HG03520 (cell line): Measurements from ENCODE around the gene MEI1.

Experiments used
- ATAC-seq: cut with Tn5 transposase; IDR thresholded peaks from one replicate; pipeline ENCODE4 v1.9.1; 2021; ENCODE audit warnings: mild to moderate bottlenecking, moderate library complexity; ENCODE audit not compliant: unreplicated experiment

The MEI1 gene

DNA sequence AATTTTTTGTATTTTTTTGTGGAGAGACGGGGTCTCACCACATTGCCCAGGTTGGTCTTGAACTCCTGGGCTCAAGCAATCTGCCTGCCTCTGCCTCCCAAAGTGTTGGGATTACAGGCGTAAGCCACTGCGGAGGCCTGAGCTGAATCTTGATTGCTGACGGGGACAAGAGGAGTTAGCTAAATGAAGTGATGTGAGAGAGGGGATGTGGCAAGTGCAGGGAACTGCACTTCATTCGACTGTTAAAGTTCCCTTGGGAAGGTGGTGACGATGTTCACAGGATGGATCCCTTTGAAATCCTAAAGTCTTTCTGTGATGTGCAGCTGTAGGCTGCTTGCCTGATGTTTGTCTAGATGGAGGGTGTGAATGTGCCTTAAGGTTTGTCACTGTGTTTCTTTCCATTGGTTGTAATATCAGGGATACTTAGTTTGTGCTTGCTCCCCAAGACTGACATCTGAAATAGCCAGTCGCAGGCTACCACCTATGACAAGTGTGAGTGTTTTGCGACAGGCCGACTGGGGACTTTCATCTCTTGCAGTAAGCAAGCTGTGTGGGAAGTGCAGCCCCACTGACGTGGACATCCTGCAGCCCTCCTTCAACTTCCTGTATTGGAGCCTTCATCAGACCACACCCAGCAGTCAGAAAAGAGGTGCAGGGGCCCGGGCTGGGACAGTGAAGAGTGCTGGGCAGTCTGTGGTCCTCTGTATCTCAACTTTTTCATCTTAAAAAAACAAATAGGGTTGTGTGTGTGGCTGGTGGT is 81.6 kb downstream of the MEI1 start:
- ATAC-seq = peak; percentile 67

DNA sequence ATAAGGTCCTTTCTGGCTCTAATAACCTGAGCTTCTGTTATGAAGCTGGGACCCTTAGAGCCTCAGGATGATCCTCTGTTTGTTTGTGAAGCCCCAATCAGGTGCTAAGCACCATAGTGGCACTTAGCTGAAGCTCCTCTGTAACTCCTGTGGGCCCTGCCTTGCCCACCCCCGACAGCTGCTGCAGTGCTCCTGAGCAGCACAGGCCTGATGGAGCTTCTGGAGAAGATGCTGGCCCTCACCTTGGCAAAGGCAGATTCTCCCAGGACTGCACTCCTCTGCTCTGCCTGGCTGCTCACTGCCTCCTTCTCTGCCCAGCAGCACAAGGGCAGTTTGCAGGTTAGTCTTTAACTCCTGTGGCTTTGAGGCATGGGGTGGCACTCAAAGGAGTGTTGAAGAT is 82.2 kb downstream of the MEI1 start:
- peak; percentile 22 for ATAC-seq

DNA sequence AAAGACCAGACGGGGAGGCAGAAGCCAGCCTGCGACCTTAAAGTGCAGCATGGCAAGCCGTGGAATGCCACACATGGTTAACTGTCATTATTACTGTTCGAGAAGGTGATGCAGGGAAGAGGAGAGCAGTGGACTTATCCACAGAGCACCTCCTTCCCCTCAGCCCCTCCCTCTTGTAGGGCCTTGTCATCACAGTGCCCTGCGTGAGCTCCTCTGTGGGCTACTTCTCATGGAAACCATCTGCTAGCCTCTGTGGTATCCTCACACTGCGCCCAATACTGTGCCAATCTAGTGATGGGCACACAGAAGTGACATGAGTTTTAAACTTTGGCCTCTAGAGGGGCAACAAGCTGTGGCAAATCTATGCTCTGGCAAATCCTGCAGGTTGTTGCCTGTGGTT is 83.0 kb downstream of the MEI1 start:
- no peak for ATAC-seq

DNA sequence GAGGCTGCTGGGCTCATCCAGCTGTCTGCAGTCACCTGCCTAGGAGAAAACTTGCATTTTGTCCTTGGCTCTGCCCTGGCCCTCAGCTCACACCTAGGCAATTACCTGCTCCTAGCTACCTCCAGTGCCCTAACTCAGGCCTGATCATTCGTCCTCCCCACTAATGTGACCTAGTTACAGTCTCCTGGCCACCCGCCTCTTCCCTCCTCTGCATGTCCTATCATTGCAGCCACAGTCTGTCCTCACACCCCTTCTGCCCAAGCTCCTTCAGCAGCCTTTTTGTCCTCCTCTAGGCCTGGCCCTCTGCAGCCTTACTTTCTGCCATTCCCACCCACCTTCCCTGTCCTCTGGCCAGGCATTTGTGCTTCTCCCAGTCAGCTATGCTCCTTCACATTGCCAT is 83.4 kb downstream of the MEI1 start:
- no peak for ATAC-seq

DNA sequence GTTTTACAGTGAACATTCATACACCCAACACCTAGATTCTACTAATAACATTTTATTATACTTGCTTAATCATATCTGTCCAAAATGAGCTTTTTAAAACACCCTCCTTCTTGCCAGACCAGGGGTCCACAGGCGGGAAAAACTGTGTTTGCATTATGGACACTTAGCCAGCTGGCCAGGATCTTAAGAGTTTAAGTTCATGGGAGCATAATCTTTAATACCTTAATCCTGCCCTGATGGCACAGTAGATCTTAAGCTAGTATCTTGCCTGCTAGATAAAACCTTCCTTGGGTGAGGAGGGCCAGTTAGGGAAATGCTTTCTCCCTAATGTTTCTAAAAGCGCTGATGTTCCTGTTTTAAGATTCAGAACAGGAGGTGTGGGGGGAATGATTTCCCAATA is 88.0 kb downstream of the MEI1 start:
- no peak for ATAC-seq

DNA sequence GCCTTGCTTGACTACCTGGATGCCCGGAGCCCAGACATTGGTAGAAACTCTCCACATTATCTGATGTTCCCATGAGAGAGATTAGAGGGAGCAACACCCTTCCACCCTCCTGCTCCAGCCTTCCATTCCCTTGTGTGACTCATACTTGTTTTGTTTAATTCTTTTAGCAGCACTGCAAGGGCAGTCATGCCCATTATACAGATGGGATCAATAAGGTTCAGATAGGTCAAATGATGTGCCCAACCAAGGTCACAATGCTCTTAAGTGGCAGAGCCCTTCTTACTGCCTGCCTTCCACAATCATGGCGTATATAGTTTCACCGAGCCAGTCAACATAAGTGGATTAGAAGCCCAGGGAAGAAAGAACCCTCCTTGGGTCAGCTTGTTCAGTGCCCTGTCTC is 94.6 kb downstream of the MEI1 start:
- no peak for ATAC-seq

DNA sequence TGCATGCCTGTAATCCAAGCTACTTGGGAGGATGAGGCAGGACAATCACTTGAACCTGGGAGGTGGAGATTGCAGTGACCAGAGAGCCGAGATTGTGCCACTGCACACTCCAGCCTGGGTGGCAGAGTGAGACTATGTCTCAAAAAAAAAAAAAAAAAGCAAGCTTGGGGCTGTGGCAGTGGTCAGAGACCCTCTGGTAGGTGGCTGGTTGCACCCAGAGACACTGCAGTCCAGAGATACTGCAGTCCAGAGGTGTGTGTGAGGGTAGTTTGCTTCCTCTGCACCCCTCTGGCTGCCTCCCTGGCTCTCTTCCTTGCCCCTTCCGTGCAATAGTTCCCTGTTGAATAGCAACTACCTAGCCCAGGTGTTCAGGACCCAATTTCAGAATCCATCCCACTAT is 99.4 kb downstream of the MEI1 start:
- ATAC-seq = no peak

DNA sequence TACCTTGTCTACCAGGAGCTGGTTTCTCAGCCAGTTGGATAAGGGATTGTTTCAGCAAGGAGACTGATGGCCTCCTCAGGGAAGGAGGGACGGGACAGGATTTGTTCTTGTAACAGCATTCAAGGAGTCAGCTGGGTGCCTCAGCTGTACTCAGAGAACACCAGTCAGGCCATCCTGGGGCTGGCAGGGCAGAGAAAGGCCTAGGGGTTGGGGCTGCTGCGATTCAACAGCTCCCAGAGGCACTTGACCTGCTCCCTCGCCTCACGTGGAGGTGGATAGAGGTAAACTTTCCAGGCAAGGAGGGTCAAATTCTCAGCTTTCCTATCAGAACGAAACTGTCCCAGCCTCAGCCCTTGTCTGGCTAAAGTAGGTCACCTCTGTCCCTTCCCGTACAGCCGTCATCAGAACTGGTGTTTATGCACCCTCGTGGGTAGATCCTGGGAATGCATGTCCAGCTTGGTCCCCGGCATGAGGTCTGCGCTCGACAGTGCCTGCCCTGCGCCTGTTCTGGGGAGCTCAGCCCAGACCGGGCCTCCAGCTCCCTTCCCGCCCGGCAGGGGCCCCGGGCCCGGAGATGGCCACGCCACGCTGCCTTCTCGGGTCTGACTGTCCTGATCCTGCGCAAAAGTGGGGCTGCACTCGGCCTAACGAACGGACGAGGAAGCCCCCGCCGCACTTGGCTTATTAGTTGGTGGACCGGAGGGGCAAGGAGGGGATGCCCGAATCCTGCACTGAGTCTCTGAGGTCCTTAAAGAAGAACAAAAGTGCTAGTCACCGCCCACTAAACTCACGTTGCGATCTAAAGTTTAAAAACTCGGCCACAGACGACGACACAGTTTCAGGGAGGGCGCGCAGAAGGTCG is 100.4 kb downstream of the MEI1 start:
- ATAC-seq = peak; percentile 24

DNA sequence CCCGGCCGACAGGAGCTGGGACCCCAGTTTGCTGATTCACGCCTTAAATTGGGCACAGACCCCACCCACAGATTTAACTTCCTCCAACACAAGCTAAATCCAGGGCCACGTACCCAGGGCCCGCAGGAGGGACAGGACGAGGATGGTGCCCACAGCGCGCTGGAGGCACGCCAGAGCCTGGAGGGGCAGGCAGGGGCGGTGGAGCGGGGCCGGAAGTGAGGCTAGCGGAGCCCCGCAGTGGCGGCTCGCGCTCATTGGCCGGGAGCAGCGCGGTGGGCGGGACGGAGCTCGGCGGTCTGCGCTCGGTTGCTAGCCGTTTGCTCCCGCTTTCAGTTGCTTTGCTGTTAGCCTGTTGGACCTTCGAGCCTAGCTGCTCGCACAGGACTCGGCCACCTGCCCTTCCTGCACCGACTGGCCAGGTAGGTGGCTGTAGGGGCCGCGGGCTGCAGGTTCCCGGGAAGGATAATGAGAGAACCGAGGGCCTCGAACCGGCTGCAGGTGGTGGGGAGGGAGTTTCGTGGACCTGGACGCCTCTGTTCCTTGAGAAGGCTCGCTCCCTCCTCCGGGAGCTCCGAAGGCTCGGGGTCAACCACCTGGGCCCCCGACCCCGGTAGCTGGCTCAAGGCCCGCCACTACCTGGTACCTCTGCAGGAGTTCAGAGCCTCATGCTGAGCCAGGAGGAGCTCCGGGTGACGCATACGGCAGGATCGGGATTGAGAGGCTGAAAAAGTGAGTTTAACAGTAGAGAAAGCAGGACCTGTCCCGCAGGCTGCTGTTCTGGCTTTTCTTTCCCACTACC is 101.2 kb downstream of the MEI1 start, which contains the start of gene CCDC134:
Gene CCDC134 (plus strand): TSS at position 332 of the 799 bp plus-strand sequence. CDS start 8,212 bp downstream, outside the sequence.
- peak; percentile 77 for ATAC-seq

DNA sequence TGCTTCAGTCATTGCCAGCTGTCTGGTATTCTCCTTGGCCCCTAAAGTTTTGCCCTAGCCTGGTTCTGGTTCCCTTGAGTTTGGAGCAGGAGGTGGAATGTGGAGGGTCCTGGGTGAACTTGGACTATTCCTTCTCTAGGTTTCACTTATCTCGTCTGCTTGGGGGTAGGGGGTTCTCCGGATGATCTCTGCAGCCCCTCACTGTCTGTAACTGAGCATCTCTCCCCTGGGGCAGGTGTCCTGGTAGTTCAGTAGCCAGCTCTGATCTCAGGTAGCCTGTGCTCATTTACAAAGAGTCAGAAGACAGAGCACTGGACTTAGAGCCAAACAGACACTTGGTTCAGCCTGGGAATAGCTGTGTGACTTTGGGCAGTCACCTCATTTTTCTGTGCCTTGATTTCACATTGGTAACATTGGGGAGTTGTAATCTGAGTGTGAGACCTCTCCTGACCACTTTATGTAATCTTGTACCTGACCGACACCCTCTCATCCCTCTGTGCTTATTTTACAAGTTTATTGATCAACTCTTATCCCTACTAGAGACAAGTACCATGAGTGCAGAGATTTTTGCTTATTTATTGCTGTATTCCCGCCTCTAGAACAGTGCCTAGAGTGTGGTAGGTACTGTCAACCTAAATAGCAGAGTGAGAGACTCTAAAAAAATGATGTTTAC is 102.0 kb downstream of the MEI1 start:
- no peak for ATAC-seq

DNA sequence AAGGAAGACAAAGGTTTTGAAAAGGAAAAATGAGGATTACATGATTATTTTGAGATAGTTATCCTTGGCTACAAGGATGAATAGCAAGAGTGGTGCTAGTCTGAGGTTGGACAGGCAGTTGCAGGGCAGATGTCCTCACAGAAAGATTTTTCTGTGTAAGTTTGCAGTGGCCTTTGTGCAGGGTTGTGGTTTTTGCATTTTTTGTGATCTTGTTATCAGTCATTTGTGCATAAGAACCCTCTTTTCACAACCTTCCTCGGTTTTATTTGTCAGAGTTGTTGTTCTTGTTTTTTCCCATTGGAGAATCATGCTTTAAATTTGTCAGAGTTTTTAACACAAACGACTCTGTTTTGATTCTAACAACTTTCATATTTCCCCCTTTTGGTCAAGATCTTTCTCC is 102.6 kb downstream of the MEI1 start:
- ATAC-seq = no peak

DNA sequence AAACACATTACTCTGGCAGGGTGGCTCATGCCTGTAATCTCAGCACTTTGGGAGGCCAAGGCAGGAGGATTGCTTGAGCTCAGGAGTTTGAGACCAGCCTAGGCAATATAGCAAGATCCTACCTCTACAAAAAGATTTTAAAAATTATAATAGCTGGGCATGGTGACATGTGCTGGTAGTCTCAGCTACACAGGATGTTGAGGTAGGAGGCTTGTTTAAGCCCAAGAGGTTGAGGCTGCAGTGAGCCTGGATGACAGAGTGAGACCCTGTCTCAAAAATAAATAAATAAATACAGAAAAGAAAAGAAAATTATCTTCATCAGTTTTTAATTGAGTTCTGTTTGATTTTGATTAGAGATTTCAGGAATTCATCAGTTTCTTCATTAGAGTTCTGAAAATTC is 106.3 kb downstream of the MEI1 start:
- no peak for ATAC-seq

DNA sequence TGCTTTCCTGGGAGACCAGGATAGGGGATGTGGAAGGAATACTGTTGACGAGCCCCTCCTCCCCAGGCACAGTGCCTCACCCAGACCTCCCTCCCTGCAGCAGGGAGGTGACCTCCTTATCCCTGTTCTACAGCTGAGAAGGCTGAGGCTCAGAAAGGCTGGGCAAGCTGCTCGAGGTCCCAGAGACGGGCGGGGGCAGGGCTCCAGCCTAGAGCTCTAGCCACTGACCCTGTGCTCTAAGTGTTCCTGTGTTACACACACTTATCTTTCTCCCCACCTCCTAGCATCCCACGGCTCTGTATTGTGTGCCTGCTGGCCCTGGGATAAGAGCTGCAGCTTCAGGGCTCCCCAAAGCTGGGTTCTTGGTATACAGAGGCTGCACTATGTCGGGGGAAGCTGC is 109.1 kb downstream of the MEI1 start:
- ATAC-seq = no peak

DNA sequence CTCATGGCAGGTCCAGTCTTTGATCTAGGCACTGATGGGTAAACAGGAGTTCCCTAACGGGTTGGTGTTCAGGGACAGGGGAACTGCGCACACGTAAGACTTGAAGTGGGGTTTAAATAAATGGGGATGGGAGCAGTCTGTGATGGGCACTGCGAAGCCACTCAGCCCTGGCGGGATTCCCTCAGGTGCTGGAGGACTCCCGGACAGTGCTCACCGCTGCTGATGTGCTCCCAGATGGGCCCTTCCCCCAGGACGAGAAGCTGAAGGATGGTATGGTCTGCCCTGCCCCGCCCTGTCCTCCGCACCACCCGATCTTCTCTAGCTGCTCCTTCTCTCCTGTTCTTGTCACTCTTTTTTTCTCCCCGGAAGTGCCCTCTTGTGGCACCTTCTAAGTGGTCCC is 110.7 kb downstream of the MEI1 start:
- ATAC-seq = no peak

DNA sequence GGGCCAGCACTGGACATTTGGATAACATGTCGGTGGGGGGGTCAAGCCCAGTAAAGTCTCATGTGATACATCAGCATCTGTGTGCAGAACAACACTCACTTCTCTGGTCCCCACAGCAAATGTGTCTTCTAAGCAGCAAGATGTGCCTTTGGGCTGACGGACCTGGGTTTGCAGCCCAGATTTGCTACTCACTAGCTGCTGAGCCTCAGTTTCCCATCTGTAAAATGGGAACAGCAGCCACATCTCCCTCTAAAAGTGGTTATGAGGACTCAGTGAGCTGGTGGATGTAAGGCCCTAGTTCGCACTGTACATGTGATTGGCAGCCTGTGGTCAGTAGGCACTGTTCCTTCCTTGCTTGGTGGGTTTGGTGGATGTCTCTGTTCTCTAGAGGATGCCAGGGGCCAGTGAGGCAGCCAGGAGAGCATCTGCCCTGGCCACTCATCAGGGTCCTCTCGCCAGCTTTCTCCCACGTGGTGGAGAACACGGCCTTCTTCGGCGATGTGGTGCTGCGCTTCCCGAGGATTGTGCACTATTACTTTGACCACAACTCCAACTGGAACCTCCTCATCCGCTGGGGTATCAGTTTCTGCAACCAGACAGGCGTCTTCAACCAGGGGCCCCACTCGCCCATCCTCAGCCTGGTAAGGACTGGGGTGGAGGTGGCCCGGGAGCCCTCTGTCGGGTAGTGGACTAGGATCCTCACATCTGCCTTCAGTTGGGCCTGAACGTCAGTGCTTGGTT is 113.7 kb downstream of the MEI1 start:
- no peak for ATAC-seq

DNA sequence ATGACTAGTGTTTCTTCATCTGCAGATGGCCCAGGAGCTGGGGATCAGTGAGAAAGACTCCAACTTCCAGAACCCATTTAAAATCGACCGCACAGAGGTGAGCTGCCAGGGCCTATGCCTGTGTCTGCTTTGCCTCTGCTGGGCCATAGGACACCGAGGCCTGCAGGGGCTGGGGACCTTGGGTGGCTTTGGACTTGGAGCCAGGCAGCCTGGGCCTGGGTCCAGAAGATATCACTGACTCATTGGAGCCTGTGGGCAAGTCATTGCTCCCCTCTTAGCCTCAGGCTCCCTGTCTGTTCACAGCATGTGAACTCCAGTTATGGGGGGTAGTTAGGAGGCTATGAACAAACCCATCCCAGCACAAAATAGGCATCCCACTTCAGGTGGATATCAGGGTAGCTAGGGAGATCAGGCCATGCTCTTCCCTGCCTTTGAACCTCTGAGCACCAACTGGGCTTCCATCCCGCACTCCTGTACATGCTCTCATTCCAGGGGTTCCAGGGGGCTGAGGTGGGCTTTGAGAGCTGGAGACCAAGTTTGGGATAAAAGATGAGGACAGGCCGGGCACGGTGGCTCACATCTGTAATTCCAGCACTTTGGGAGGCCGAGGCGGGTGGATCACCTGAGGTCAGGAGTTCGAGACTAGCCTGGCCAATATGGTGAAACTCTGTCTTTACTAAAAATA is 114.6 kb downstream of the MEI1 start:
- no peak for ATAC-seq

DNA sequence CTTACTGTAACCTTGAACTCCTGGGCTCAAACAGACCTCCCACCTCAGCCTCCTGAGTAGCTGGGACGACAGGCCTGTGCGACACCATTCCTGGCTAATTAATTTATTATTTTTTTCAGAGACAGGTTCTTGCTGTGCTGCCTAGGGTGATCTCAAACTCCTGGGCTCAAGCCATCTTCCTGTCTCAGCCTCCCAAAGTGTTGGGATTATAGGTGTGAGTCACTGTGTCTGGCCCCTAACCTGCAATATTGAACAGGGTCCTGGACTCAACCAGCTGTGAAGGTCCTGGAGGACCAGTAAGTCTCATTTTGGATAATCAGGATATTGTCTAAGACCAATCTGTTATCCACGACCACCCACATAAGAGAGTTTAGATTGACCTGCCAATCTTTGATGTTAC is 116.4 kb downstream of the MEI1 start:
- no peak for ATAC-seq

DNA sequence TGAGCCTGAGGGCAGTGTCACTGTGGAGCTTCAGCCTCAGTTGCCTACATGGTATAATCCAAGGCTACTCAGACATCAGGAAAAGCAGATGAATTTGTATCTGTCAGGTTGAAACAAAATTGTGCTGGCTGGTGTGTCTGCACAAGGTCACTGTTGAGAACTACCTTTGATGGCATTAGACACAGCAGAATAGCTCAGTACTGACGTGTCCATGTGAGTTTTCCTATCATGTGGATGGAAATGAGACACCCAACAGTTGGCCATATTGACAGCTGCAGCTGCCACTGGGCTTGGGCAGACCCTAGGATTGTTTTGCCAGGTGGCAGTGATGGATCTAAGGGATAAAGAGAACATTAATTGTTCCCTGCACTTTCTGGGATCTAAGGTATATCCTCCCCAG is 116.9 kb downstream of the MEI1 start:
- ATAC-seq = no peak

DNA sequence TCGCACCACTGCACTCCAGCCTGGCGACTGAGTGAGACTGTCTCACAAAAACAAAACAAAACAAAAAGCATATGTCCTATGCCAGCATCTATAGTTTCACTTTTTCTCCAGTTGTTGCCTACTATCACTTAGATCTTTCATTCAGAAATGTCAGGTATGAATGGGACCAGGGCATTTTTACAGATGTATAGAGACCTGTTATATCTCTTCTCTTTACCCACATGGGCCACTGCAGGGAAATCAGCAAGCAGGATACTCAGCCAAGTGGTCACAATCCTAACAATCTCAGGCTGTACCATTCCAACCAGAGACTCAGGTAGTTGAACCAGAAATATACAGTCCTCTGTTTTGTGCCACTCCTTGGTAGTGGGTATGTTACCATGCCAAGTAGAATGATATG is 117.6 kb downstream of the MEI1 start:
- no peak for ATAC-seq

DNA sequence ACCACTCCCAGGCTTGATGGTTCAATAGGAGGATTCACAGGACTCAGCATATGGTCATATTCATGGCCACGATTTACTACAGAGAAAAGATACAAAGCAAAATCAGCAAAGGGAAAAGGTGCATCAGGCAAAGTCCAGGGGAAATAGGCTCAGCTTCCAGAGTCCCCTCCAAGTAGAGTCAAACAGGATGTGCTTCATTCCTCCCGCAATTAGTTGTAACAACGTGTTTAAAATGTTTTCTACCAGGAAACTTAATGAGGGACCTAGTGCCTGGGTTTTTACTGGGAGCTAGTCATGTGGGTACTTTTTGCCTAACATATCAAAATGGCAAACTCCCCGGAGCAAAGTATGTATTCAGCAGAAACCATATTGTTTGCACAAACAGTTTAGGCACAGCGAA is 118.7 kb downstream of the MEI1 start:
- ATAC-seq = no peak
